Activated CD8-positive, alpha-beta T cell treated with anti-CD3 and anti-CD28 coated beads, Interleukin-2, amount 10 ng/mL, durations not matched to agents 7 days and 5 days (primary cell): ENCODE measurements around the gene DNAH1. TPM values are rescaled to one million over a fixed set of nuclear protein-coding genes. Genes with fewer than 3 reads are reported as not detected.
A peak's percentile ranks its signal among the peaks of the same experiment; 100 is the strongest.

Experiments
- ATAC-seq: fragments of 150-1000 bp; cut with Tn5 transposase; one replicate; pipeline ENCODE4 v1.10.0; 2021; ENCODE audit warnings: moderate library complexity
- CTCF ChIA-PET: fragments of 350-600 bp; sonication (Branson Sonifier 250); formaldehyde crosslinking; loops from one replicate; lab custom pipeline; 2021; ENCODE audit warnings: antibody characterized with exemption; lab: Charles Lee
- POLR2A ChIA-PET: fragments of 350-600 bp; sonication (Branson Sonifier 250); formaldehyde crosslinking; loops from one replicate; lab custom pipeline; 2021; ENCODE audit warnings: antibody characterized with exemption; lab: Charles Lee
- DNase-seq: peaks from one replicate; pipeline ENCODE4 v3.0.0-alpha.2; 2020
- H3K27ac Mint-ChIP-seq: one replicate; pipeline ENCODE4 v1.8.0; 2021; ENCODE audit warnings: mild to moderate bottlenecking, mixed read lengths
- H3K27me3 Mint-ChIP-seq: one replicate; pipeline ENCODE4 v1.8.0; 2021; ENCODE audit warnings: low read depth, mixed read lengths
- H3K36me3 Mint-ChIP-seq: one replicate; pipeline ENCODE4 v1.8.0; 2021; ENCODE audit warnings: low read depth, mixed read lengths
- H3K4me1 Mint-ChIP-seq: one replicate; pipeline ENCODE4 v1.8.0; 2021; ENCODE audit warnings: low read depth, mixed read lengths
- H3K4me3 Mint-ChIP-seq: one replicate; pipeline ENCODE4 v1.8.0; 2021; ENCODE audit warnings: mild to moderate bottlenecking, mixed read lengths
- H3K9me3 Mint-ChIP-seq: one replicate; pipeline ENCODE4 v1.8.0; 2022; ENCODE audit warnings: mixed read lengths; ENCODE audit not compliant: insufficient read depth
- total RNA-seq, 2 experiments: library from RNA; stranded (reverse); gene quantifications; one replicate each; pipeline ENCODE4 v1.2.3, GENCODE V29; 2021

The DNAH1 gene
- total RNA-seq, 2 experiments from 2014 or later, result 18.1 to 20.2 TPM

- DNase-seq, result no peak
- CTCF ChIA-PET, result interaction anchor here (0.9 to 1.0 kb wide), 2 partner anchors 13 to 131 kb away, joined by 3 to 4 read pairs; no protein-coding TSS in a partner anchor
- Mint-ChIP-seq H3K9me3 (no peaks in the 10 kb centered on the region), H3K27ac (no peak overlapping the region), H3K4me1 (no peaks in the 10 kb centered on the region), H3K36me3 (peaks cover 3% of the 10 kb centered on the region), H3K4me3 (no peak overlapping the region), H3K27me3 (no peaks in the 10 kb centered on the region)
- POLR2A ChIA-PET, result no interaction called here
- ATAC-seq, result no peak
Observed at GRCh38 chr3:52351762-52352368, 35.7 kb downstream of the DNAH1 start.

DNA sequence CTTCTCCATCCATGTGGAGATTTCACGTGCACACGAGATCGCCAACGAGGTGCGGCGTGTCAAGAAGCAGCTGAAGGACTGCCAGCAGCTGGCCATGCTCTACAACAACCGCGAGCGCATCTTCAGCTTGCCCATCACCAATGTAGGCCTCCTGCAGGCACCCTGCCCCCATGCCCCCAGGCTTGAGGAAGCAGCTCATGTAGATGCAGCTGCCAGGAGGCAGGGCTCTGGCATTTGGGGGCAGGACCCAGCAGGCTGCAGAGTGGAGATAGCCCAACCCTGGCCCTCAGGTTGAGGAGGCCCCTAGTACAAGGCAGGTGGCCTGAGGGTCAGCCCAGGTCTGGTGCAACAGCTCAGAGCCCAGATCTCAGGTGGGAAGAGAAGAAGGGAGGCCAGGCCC, 36.4 kb downstream of the DNAH1 start:
- Mint-ChIP-seq H3K4me3 (no peak overlapping the region), H3K27me3 (no peaks in the 10 kb centered on the region), H3K36me3 (peaks cover 3% of the 10 kb centered on the region), H3K4me1 (peaks cover 2% of the 10 kb centered on the region), H3K27ac (no peak overlapping the region), H3K9me3 (no peaks in the 10 kb centered on the region)
- ATAC-seq (no peak), DNase-seq (no peak)
- ChIA-PET POLR2A (no interaction called here), CTCF (interaction anchor here (1.0 kb wide), 1 partner anchor 132 kb away, joined by 3 read pairs; no protein-coding TSS in a partner anchor)

GRCh38 chr3:52353291-52353855, 37.3 kb downstream of the DNAH1 start:
- H3K27ac Mint-ChIP-seq, result no peak overlapping the region
- POLR2A ChIA-PET, result no interaction called here

DNA sequence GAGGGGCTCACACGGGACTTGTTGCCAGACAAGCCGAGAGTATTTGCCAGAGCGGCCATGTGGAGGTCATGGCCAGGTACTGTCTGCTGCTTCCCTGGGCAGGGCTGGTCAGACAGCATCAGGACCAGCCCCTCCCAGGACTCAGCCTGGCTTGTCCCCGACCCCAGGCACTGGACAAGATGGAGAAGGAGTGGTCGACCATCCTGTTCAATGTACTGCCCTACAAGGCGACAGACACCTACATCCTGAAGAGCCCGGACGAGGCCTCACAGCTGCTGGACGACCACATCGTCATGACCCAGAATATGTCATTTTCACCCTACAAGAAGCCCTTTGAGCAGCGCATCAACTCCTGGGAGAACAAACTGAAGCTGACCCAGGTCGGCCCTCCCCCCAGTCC, 38.6 kb downstream of the DNAH1 start:
- ATAC-seq, result no peak
- peaks cover 6% of the 10 kb centered on the region for H3K4me1 Mint-ChIP-seq
- no peak for DNase-seq
- ChIA-PET POLR2A (interaction anchor here (0.6 kb wide), 1 partner anchor 318 kb away, joined by 3 read pairs; no protein-coding TSS in a partner anchor), CTCF (interaction anchor here (0.8 kb wide), 1 partner anchor 34 kb away, joined by 3 read pairs; no protein-coding TSS in a partner anchor)
- no peaks in the 10 kb centered on the region for H3K9me3 Mint-ChIP-seq
- no peak overlapping the region for H3K4me3 Mint-ChIP-seq
- no peaks in the 10 kb centered on the region for H3K27me3 Mint-ChIP-seq
- H3K27ac Mint-ChIP-seq, result no peak overlapping the region
- peaks cover 3% of the 10 kb centered on the region for H3K36me3 Mint-ChIP-seq

More at GRCh38 chr3:52353291-52353855, 37.3 kb downstream of the DNAH1 start:
- ATAC-seq (no peak), DNase-seq (no peak)
- no peak overlapping the region for H3K4me3 Mint-ChIP-seq
- no peaks in the 10 kb centered on the region for H3K9me3 Mint-ChIP-seq
- no peaks in the 10 kb centered on the region for H3K27me3 Mint-ChIP-seq
- peaks cover 3% of the 10 kb centered on the region for H3K36me3 Mint-ChIP-seq
- peaks cover 6% of the 10 kb centered on the region for H3K4me1 Mint-ChIP-seq
- CTCF ChIA-PET, result interaction anchor here (0.8 kb wide), 1 partner anchor 14 kb away, joined by 3 read pairs; no protein-coding TSS in a partner anchor

- ATAC-seq, result no peak
- no peak overlapping the region for H3K4me3 Mint-ChIP-seq
- POLR2A ChIA-PET, result interaction anchor here (0.6 kb wide), 1 partner anchor 319 kb away, joined by 3 read pairs; no protein-coding TSS in a partner anchor
- CTCF ChIA-PET, result interaction anchor here (0.8 kb wide), 1 partner anchor 33 kb away, joined by 3 read pairs; no protein-coding TSS in a partner anchor
- no peaks in the 10 kb centered on the region for H3K9me3 Mint-ChIP-seq
- no peaks in the 10 kb centered on the region for H3K27me3 Mint-ChIP-seq
- peaks cover 6% of the 10 kb centered on the region for H3K4me1 Mint-ChIP-seq
- peaks cover 3% of the 10 kb centered on the region for H3K36me3 Mint-ChIP-seq
- no peak overlapping the region for H3K27ac Mint-ChIP-seq
- no peak for DNase-seq
Observed at GRCh38 chr3:52355526-52355925, 39.4 kb downstream of the DNAH1 start.

DNA sequence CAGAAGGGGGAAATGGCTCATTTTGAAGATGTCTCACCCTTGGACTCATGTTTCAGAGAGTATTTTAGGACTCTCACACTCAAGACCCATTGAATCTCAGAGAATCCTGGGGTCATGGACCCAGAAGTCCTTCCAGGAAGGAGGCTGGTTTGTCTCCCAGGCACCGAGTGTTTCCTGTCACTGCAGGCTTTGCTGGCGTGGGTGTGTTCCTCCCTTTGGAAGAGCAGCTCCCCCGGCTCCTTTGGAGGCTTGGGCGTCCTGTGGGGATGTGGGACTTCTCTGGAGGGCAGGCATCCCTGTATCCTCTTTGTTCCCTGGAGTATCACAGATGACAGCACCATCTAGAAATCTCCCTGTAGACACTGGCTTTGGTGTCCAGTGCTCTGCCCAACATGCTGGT, 40.0 kb downstream of the DNAH1 start:
- CTCF ChIA-PET, result interaction anchor here (1.5 kb wide), 1 partner anchor 17 kb away, joined by 5 read pairs; no protein-coding TSS in a partner anchor
- no peak for DNase-seq
- no peak overlapping the region for H3K4me3 Mint-ChIP-seq
- no peaks in the 10 kb centered on the region for H3K27me3 Mint-ChIP-seq
- peaks cover 3% of the 10 kb centered on the region for H3K36me3 Mint-ChIP-seq
- H3K9me3 Mint-ChIP-seq, result no peaks in the 10 kb centered on the region
- H3K27ac Mint-ChIP-seq, result no peak overlapping the region
- H3K4me1 Mint-ChIP-seq, result peaks cover 6% of the 10 kb centered on the region
- no peak for ATAC-seq
- POLR2A ChIA-PET, result no interaction called here

DNA sequence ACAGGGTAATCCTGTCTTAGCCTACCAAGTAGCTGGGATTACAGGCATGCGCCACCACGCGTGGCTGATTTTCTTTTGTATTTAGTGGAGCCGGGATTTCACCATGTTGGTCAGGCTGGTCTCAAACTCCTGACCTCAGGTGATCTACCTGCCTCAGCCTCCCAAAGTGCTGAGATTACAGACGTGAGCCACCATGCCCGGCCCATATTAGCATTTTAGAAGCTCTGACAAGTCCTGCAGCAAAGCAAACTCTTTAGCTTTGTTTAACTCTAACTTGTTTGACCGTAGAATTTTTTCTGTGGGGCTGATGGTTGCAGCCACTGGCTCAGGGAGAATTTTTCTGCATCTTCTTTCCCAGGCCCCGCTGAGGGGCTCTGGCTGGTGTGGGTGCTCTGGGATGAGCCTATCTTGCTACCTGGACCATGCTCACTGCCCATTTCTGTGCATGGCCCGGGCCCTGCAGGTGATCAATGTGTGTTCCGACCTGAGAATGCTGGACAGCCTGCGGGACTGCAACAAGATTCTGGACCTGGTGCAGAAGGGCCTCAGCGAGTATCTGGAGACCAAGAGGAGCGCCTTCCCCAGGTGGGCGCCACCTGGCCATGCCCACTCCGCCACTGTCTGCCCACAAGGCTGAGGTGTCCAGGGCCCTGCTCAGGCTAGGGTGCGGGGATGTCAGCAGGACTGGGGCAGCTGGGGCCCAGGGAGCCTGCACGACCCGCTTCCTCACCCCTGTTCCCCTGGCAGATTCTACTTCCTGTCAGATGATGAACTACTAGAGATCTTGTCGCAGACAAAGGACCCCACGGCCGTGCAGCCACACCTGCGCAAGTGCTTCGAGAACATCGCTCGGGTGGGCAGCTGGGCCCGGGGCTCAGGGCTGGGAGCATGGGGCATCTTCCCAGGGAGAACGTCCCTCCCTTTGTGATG, 41.3 kb downstream of the DNAH1 start:
- CTCF ChIA-PET, result interaction anchor here (1.5 kb wide), 1 partner anchor 18 kb away, joined by 5 read pairs; no protein-coding TSS in a partner anchor
- Mint-ChIP-seq H3K27me3 (no peaks in the 10 kb centered on the region), H3K4me1 (peaks cover 6% of the 10 kb centered on the region), H3K27ac (peak overlapping the region; percentile 39), H3K9me3 (no peaks in the 10 kb centered on the region), H3K36me3 (peaks cover 4% of the 10 kb centered on the region), H3K4me3 (no peak overlapping the region)
- no peak for DNase-seq
- ATAC-seq, result peak; percentile 32
- POLR2A ChIA-PET, result no interaction called here

GRCh38 chr3:52358362-52358940, 42.3 kb downstream of the DNAH1 start:
- POLR2A ChIA-PET, result no interaction called here
- H3K27me3 Mint-ChIP-seq, result no peaks in the 10 kb centered on the region
- peaks cover 6% of the 10 kb centered on the region for H3K36me3 Mint-ChIP-seq
- H3K4me3 Mint-ChIP-seq, result no peak overlapping the region
- CTCF ChIA-PET, result no interaction called here
- no peaks in the 10 kb centered on the region for H3K9me3 Mint-ChIP-seq
- no peak for DNase-seq
- no peak overlapping the region for H3K27ac Mint-ChIP-seq
- no peak for ATAC-seq
- peaks cover 6% of the 10 kb centered on the region for H3K4me1 Mint-ChIP-seq

DNA sequence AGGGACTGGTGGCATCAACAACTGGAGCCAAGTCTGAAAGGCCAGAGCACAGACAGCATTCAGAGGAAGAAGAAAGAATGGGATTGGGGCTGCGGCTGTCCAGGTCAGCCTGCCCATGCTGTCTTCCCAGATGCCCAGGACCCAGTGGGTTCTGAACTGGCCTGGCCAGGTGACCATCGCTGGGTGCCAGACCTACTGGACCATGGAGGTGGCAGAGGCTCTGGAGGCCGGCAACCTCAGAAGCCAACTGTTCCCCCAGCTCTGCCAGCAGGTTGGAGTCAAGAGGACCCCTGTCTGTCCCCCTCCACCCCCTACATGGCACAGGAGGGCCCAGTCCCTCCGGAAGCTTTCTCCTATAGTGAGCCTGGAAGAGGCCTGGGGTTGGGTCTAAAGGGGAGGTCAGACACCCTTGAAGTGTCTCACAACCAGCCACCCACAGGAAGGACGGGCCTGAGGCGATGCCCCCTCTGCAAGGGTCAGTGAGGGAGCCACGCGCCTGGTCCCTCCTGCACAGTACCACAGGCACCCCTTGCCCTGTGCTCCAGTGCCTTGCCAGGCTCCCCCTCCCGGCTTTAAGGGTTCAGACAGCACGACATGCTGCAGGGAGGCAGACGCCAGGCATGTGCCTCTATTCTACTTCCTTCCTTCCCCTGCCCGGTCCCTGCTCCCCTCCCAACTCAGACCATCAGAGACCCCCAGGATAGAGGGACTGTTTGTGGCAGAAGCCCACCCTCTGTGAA, 43.2 kb downstream of the DNAH1 start:
- peaks cover 6% of the 10 kb centered on the region for H3K4me1 Mint-ChIP-seq
- no peak for DNase-seq
- ChIA-PET CTCF (no interaction called here), POLR2A (no interaction called here)
- ATAC-seq, result no peak
- H3K27me3 Mint-ChIP-seq, result no peaks in the 10 kb centered on the region
- no peak overlapping the region for H3K4me3 Mint-ChIP-seq
- H3K9me3 Mint-ChIP-seq, result no peaks in the 10 kb centered on the region
- H3K27ac Mint-ChIP-seq, result no peak overlapping the region
- H3K36me3 Mint-ChIP-seq, result peaks cover 6% of the 10 kb centered on the region

GRCh38 chr3:52361011-52361410, 44.9 kb downstream of the DNAH1 start:
- POLR2A ChIA-PET, result interaction anchor here (0.6 kb wide), 1 partner anchor 437 kb away, joined by 3 read pairs; no protein-coding TSS in a partner anchor
- Mint-ChIP-seq H3K27ac (no peak overlapping the region), H3K4me1 (peaks cover 6% of the 10 kb centered on the region), H3K27me3 (no peaks in the 10 kb centered on the region), H3K9me3 (no peaks in the 10 kb centered on the region), H3K4me3 (no peak overlapping the region), H3K36me3 (peaks cover 5% of the 10 kb centered on the region)
- ATAC-seq, result no peak
- no peak for DNase-seq
- CTCF ChIA-PET, result no interaction called here
